HL-60 (cell line): Measurements from ENCODE around the gene BRD4.

Experiments used
- DNase-seq, 2 experiments: peaks; one replicate each; pipeline ENCODE4 v3.0.0-alpha.2; 2010 to 2020; ENCODE audit warnings: low read depth in 1 of 2, low spot score in 1 of 2
- H3K27ac ChIP-seq: fragments of 250-450 bp; sonication (Bioruptor Pico); replicated peaks from 2 replicates; pipeline ENCODE4 v1.5.1; 2020; ENCODE audit warnings: mild to moderate bottlenecking, moderate library complexity
- H3K27me3 ChIP-seq: fragments of 250-450 bp; sonication (Bioruptor Pico); 2 replicates; pipeline ENCODE4 v1.5.1; 2021; ENCODE audit warnings: mild to moderate bottlenecking, moderate library complexity; ENCODE audit not compliant: insufficient read depth, poor library complexity, severe bottlenecking
- H3K4me3 ChIP-seq: replicated peaks from 2 replicates; pipeline ENCODE4 v1.5.1; 2011; ENCODE audit warnings: mild to moderate bottlenecking, control low read depth, low read length; ENCODE audit not compliant: insufficient read depth
- CTCF ChIP-seq: IDR thresholded peaks from one replicate; pipeline ENCODE4 v1.5.1; 2011; ENCODE audit warnings: low read length, control low read depth, inconsistent platforms; ENCODE audit not compliant: insufficient read depth
- GABPA ChIP-seq: IDR thresholded peaks from 2 replicates; pipeline ENCODE4 v1.6.1; 2012; ENCODE audit warnings: low read depth
- POLR2AphosphoS5 ChIP-seq: IDR thresholded peaks from 2 replicates; pipeline ENCODE4 v1.6.1; 2012; ENCODE audit warnings: low read depth
- REST ChIP-seq: IDR thresholded peaks from 2 replicates; pipeline ENCODE4 v1.6.1; 2012; ENCODE audit warnings: low read depth; ENCODE audit not compliant: insufficient replicate concordance
- SPI1 ChIP-seq: IDR thresholded peaks from 2 replicates; pipeline ENCODE4 v1.6.1; 2012; ENCODE audit warnings: low read depth, mild to moderate bottlenecking, borderline replicate concordance

BRD4 gene

GRCh38 chr19:15297416-15298224, 34.7 kb downstream of the BRD4 start:
- Histone ChIP-seq H3K27ac (0 out of 2 replicates have a peak overlapping the region, but pooled peaks have one; percentile 3), H3K4me3 (no peak overlapping the region), H3K27me3 (no peaks in the 10 kb centered on the region)
- peak in 1 of 2 experiments; percentile 51 for DNase-seq
- TF ChIP-seq CTCF (no peak), REST (no peak), SPI1 (peak; percentile 80), POLR2AphosphoS5 (peak; percentile 65)

- Histone ChIP-seq H3K27ac (no peak overlapping the region), H3K4me3 (no peak overlapping the region)
Measured at GRCh38 chr19:15296841-15297415, 35.4 kb downstream of the BRD4 start.

More at GRCh38 chr19:15296841-15297415, 35.4 kb downstream of the BRD4 start:
- H3K27me3 ChIP-seq, result no peaks in the 10 kb centered on the region
- no peak for DNase-seq
- TF ChIP-seq CTCF (no peak), POLR2AphosphoS5 (no peak), GABPA (no peak), SPI1 (no peak), REST (no peak)
